NCI-H2227 (cell line): Measurements from ENCODE around the gene SIX4.

ENCODE experiments used
- DNase-seq: peaks from one replicate; lab custom pipeline; 2025; ENCODE audit not compliant: unreplicated experiment; lab: John Stamatoyannopoulos, UW

The SIX4 gene

GRCh38 chr14:60722357-60723115, 1.6 kb downstream of the SIX4 start:
- DNase-seq: peak; percentile 37

- DNase-seq: no peak
Measured at GRCh38 chr14:60722107-60722356, 2.1 kb downstream of the SIX4 start.

DNA sequence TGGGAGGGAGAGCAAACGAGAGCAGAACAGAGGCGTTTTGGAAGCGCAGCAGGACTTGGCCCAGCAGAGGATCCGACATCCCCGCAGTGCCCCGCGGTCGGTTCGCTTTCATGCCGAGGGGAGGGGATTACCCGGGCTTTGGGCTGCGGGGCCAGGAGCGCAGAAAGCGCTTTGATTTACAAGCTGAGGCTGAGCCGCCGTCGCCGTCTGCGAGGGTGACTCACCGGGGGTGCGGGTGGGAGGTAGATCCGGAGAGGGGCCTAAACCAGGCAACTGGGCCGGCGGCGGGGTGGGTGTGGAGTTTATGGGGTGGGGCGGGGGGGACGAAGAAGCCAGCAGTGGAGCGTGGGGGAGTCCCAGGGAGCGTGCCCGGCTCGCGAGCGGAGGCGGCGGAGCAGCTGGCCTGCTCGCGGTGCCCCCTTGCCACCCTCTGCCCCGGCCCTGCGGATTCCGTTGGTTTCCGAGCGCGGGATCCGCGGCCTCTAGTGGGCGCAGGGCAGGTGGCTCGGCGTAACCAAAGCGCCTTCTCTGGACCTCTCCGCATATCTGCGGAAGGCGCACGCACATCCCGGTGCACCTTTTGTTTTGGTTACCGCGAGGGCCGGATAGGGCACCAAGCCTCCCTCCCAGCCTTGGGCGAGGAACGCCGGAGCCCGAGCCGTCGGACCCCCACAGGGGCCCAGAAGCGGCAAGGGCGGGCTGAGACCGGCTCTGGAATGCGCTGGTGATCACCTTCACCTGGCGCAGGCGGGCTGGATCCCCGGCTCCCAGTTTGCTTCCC, 2.6 kb downstream of the SIX4 start:
- DNase-seq: peak; percentile 30

DNA sequence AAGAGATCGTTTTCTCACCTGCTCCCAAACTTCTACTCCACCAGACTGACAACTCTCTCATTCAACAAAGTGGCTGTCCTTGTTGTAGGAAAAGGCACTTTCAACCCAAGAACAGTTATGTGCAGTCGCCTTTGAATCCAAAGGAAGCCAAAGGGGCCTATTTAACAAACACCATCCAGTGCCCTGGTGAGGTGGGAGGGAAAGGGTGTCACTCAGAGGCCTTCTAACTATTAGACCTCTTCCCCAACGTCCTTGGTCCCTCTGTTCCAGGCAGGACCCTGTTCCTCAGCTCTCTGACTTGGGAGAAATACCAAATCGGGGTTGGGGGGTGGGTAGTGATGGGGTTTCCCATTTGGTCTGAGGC, 3.2 kb downstream of the SIX4 start:
- no peak for DNase-seq

DNA sequence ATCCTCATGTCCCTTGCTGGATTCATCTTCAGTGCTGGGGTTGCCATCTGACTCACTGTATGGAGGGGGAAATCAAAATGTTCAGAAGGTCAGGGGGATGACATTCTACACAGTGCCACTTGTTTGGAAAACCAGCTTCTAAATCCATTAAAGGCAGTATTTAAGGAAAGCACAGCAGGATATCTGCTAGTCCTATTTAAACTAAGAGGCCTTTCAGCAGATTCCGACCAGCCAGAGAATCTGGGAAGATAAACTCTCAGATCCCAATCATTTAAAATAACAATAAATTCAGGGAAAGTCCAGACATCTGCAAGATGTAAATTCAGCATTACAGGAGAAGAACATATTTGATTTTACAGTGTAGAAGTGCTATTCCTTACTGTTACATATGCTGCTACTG, 3.8 kb downstream of the SIX4 start:
- no peak for DNase-seq

GRCh38 chr14:60713513-60713912, 10.6 kb downstream of the SIX4 start:
- no peak for DNase-seq

DNA sequence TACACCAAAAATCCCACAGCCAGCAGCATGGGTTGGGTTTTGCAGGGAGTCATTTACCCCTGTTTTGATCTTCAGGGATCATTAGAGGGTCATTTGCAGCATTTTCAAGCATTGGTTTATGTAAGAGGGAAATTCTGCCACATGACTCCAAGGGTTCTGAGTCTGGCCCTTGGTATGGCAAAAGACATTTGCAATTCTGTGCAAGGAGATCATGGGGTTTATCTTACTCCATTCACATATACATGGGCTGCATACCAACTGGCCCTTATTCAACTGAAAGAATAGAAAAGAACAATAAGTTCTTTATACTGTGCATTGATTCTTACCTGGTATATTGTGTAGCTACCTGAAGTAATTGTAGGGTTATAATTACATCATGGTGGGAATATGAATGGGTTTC, 13.7 kb downstream of the SIX4 start:
- DNase-seq: no peak

GRCh38 chr14:60707858-60708257, 16.3 kb downstream of the SIX4 start:
- no peak for DNase-seq

DNA sequence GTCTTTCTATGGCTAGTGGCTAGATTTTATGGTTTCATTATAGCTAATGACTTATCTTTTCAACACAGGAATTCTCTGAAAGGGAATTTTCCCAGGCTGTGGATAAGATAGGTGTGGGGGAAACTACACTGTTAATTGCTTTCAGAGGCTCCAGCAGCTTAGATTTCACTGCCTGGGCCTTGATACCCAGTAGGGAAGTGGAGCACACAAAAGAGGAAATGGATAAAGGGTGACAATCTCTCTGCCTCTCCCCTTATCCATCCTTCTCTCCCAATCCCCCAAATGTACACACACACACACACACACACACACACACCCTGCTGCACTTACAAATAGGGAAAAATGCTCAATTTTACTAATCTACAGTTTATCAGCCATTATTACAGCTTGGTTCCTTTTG, 19.1 kb downstream of the SIX4 start:
- no peak for DNase-seq

- no peak for DNase-seq
Measured at GRCh38 chr14:60700598-60700997, 23.6 kb downstream of the SIX4 start.

DNA sequence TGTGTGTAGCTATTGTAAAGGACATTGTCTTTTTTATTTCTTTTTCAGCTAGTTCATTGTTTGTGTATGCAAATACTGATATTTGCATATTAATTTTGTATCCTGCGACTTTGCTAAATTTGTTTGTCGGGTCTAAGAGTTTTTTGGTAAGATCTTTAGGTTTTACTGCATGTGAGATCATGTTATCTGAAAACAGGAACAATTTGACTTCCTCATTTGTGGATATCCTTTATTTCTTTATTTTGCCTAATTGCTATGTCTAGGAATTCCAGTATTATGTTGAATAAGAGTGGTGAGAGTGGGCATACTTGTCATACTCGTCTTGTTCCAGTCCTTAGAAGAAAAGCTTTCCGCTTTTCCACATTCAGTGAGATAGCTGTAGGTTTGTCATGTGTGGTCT, 28.8 kb downstream of the SIX4 start:
- no peak for DNase-seq

GRCh38 chr14:60691383-60692113, 32.6 kb downstream of the SIX4 start:
- DNase-seq: no peak

- no peak for DNase-seq
Measured at GRCh38 chr14:60686865-60687264, 37.3 kb downstream of the SIX4 start.

DNA sequence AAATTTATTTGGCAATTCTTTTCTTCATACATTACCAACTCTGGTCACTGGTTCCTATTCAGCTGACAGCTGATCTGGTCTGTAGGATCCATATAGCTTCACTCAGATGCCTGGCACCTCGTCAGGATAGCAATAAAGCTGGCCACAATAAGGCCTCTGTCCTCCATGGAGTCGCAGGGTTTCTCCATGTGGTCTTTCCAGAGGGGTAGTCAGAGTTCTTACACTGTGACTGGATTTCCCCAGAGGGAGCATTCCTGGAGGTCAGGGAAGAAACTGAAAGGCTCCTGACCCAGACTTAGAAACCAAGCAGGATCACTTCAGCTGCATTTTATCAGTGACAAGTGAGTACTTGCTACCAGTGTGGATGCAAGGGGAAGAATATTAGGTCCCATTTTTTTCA, 39.9 kb downstream of the SIX4 start:
- no peak for DNase-seq

DNA sequence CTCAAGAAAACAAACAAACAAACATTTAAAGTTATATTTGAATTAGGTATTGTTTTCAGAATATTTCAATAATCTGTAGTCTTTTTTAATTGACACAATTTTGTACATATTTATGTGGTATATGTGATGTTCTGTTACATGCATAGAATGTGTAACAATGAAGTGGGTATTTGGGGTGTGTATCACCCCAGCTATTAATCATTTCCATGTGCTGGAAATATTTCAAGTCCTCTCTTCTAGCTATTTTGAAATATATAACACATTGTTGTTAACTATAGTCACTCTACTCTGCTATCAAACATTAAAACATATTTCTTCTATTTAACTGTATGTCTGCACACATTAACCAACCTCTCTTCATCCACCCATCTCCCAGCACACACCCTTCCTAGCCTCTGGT, 42.9 kb downstream of the SIX4 start:
- no peak for DNase-seq

DNA sequence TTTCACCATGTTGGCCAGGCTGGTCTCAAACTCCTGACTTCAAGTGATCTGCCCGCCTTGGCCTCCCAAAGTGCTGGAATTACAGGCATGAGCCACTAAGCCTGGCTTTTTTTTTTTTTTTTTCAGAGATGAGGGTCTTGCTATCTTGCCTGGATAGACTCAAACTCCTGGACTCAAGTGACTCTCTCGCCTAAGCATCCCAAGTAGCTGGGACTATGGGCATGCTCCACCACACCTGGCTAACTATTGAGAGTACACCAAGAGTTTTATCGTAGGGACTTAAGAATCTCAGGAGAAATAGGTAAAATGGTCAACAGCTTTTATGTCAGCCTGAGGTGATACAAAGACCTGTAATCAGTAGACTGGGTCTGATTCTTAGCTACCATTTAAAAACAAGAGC, 43.6 kb downstream of the SIX4 start:
- DNase-seq: no peak

DNA sequence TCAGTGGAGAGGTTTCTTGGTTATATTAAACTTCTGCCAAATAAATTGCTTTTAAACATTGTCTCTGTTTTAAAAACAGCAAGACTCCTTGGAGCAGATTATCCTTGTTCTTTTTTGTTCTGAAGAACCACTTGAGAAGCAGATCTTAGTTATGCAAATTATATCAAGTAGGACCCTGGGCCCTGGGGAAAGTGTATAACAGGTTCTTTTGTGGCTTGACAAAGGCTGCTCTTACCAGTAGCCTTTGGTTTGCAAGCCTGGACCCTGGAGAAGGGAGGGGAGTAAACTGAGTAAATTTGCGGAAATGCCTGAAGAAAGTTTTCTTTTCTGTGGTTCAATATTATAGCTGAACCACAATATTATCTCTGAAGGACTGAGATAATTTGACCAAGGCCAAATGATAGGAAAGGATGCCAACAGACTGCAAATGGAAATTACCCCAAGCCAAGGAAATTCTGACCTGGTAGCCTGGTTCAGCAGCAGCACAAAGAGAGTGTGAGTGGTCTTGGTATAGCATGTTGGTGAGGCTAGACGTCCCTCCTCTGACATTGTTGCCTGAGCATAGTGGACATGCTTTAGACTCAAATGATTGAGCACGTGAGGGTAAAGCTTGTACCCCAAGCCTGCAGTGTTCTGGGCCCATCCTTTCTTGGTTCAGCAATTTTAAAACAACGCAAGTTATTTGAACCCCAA, 44.4 kb downstream of the SIX4 start:
- no peak for DNase-seq

DNA sequence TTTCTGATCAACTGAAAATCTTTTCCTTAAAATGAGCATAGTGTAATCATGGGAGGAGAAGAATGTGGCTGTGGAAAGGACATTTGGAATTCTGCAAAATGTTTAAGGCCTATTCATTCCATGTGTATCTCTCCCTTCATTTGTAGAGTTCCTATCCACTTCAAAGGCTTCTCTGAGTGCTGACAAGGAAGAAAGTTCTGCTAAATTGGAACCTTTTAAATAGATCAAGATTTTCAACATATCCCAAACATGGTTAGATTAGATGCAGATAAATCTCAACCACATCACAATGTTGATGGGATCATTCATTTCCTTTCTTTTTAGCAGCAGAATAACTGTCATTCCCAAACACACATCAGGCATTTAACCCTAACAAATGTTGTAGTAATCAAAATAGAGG, 46.5 kb downstream of the SIX4 start:
- no peak for DNase-seq

- DNase-seq: no peak
Measured at GRCh38 chr14:60670989-60671388, 53.2 kb downstream of the SIX4 start.

DNA sequence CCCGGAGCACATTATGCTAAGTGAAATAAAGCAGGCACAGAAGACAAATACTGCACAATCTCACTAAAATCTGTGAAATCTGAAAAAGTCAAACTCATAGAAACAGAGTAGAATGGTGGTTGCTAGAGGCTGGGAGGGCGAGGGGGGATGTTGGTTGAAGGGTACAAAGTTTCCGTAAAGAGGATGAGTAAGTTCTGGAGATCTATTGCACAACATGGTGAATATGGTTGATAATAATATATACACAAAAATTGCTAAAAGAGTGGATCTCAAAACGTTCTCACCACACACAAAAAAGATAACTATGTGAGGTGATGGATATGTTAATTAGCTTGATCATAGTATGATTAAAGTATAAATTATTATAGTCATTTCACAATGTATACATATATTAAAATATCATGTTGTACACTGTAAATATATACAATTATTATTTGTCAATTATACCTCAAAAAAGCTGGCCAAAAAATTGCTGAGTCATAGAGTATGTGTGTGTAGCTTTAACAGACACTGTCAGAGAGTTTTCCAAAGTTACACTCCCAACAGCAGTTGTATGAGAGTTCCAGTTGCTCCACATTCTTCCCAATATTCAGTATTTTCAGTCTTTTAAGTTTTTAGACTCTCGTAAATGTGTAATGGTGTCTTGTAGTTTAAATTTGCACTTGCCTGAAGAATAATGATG, 55.6 kb downstream of the SIX4 start:
- no peak for DNase-seq

- DNase-seq: no peak
Measured at GRCh38 chr14:60665177-60665550, 59.0 kb downstream of the SIX4 start.
